Activated T-helper 2 cell treated with anti-CD3 and anti-CD28 coated beads, Interferon-gamma antibody, Interleukin-2, Interleukin-4, amounts not matched to agents 10 μg/mL and 5 μg/mL and 100 μg/mL, durations not matched to agents 14 hours and 24 hours and 36 hours (primary cell): ENCODE results near the gene SH3D19. TPM values are rescaled to one million over a fixed set of nuclear protein-coding genes. Genes with fewer than 3 reads are reported as not detected.

ENCODE experiments used
- DNase-seq: peaks from one replicate; pipeline ENCODE4 v3.0.0; 2021; ENCODE audit warnings: low spot score
- H3K27ac Mint-ChIP-seq: one replicate; pipeline ENCODE4 v1.8.0; 2021; ENCODE audit warnings: mixed read lengths
- H3K27me3 Mint-ChIP-seq: one replicate; pipeline ENCODE4 v1.8.0; 2021; ENCODE audit warnings: low read depth, mixed read lengths
- H3K36me3 Mint-ChIP-seq: one replicate; pipeline ENCODE4 v1.8.0; 2021; ENCODE audit warnings: low read depth, mixed read lengths
- H3K4me1 Mint-ChIP-seq: one replicate; pipeline ENCODE4 v1.8.0; 2021; ENCODE audit warnings: low read depth, mixed read lengths
- H3K4me3 Mint-ChIP-seq: one replicate; pipeline ENCODE4 v1.8.0; 2021; ENCODE audit warnings: low read depth, mild to moderate bottlenecking, moderate library complexity, mixed read lengths
- H3K9me3 Mint-ChIP-seq: one replicate; pipeline ENCODE4 v1.8.0; 2021; ENCODE audit warnings: mixed read lengths
- intact Hi-C: fragments of 100-400 bp; cut with micrococcal nuclease; formaldehyde crosslinking; loops from one replicate; pipeline ENCODE4 v1.15.1; 2023
- total RNA-seq: library from RNA; stranded (reverse); gene quantifications from 2 replicates; pipeline ENCODE4 v1.2.3, GENCODE V29; 2022

Gene SH3D19
- not detected in 2 replicates for total RNA-seq

DNA sequence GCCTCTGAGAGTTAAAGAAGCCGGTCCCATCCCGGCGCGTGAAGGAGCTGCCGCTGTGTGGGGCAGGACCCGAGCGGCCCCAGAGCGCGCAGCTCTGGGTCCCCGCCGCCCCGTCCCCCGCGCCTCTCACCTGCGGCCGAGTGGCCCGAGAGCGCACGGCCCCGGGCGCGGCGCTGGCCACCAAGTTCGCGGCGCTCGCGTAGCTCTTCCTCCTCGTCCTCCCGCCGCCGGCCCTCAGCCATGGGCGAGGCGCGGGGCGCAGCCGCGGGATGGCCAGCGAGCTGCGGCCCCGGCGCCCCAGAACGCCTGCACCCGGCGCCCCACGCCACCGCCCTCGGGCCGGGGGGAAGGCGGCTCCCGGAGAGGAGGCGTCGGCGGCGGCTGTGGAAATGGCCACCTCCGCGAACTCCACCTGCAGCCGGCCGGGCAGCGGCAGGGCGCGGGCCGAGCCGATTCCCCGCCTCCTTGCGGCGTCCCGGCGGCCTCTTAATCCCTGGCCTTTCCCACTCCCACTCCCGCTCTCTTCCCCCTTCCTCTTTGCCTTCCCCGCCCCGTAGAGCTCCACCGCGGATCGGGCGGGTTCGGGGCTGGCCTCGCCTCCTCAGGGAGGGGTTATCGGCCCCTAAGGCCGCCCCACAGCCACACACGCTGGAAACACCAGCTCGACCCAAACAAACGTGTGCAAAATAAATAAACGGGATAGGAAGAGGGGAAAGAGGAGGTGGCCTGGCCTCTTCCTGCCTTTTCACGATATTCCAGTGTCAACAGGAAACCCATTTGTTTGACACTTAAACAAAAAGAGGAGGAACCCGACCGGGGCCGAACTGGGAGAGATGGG is at the start of gene SH3D19:
TSS of gene SH3D19 (minus strand) at position 495 of the 838 bp plus-strand sequence. CDS start at position 242, 253 bp downstream.
- Mint-ChIP-seq H3K36me3 (no peaks in the 10 kb centered on the region), H3K4me1 (peaks cover 2% of the 10 kb centered on the region), H3K4me3 (peak within 1 kb of the TSS; percentile 69), H3K9me3 (no peaks in the 10 kb centered on the region), H3K27ac (no peak within 1 kb of the TSS), H3K27me3 (peaks cover 59% of the 10 kb centered on the region)
- intact Hi-C loops, result no loop called here
- DNase-seq, result no peak

GRCh38 chr4:151362404-151363164 is 37.2 kb upstream of the SH3D19 start:
- Mint-ChIP-seq H3K4me1 (no peaks in the 10 kb centered on the region), H3K27ac (no peak overlapping the region), H3K36me3 (no peaks in the 10 kb centered on the region), H3K4me3 (no peak overlapping the region), H3K9me3 (no peaks in the 10 kb centered on the region), H3K27me3 (peaks cover 14% of the 10 kb centered on the region)
- intact Hi-C loops, result loop anchor here (1.0 to 10.0 kb wide), 2 partner anchors 88 to 245 kb away; partner anchors contain the start of gene PRSS48
- peak; percentile 66 for DNase-seq

DNA sequence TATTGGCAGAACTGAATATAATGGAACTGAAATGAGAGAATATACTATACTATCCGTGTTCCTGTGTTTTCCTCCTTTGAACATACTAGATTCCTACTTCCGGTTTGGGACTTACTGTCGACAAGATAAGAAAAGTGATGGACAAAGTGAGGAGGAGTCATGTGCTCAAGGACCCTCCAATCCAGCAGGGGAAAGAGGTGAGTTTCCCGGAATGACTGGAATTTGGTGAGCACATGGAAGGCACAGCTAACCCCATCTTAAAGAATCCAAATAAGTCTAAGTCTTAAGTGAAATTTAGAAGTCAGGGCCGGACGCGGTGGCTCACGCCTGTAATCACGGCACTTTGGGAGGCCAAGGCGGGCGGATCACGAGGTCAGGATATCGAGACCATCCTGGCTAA is 36.6 kb upstream of the SH3D19 start:
- no peak overlapping the region for H3K27ac Mint-ChIP-seq
- H3K36me3 Mint-ChIP-seq, result no peaks in the 10 kb centered on the region
- no peaks in the 10 kb centered on the region for H3K4me1 Mint-ChIP-seq
- no peaks in the 10 kb centered on the region for H3K9me3 Mint-ChIP-seq
- H3K4me3 Mint-ChIP-seq, result no peak overlapping the region
- intact Hi-C loops, result loop anchor here (1.0 to 10.0 kb wide), 2 partner anchors 87 to 245 kb away; partner anchors contain the start of gene PRSS48
- H3K27me3 Mint-ChIP-seq, result peaks cover 14% of the 10 kb centered on the region
- DNase-seq, result no peak

DNA sequence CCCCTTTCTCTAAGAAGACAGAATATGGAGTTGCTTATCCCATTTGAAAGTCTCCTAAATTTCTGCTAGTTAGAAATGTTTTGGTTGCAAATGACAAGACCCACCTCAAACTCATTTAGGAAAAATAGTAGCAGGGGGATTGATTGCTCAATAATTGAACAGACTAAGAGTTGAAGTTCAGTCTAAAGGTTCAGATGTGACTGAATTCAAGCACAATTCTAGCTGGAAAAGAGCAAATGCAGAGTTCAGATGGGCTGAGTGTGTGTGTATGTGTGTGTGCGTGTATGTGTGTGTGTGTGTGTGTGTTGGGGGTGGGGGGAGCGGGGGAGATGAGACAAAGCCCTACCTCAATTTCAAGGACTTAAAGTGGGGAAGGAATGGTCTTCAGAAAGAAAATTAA is 35.7 kb upstream of the SH3D19 start:
- intact Hi-C loops, result loop anchor here (10.0 kb wide), 1 partner anchor 86 kb away; the partner anchor contains the start of gene PRSS48
- Mint-ChIP-seq H3K27ac (no peak overlapping the region), H3K4me3 (no peak overlapping the region), H3K9me3 (no peaks in the 10 kb centered on the region), H3K36me3 (no peaks in the 10 kb centered on the region), H3K27me3 (peaks cover 13% of the 10 kb centered on the region), H3K4me1 (no peaks in the 10 kb centered on the region)
- DNase-seq, result no peak

- no peak overlapping the region for H3K27ac Mint-ChIP-seq
- H3K4me1 Mint-ChIP-seq, result no peaks in the 10 kb centered on the region
- H3K9me3 Mint-ChIP-seq, result no peaks in the 10 kb centered on the region
- peaks cover 12% of the 10 kb centered on the region for H3K27me3 Mint-ChIP-seq
- no peak overlapping the region for H3K4me3 Mint-ChIP-seq
- intact Hi-C loops, result no loop called here
- DNase-seq, result no peak
- no peaks in the 10 kb centered on the region for H3K36me3 Mint-ChIP-seq
Observed at GRCh38 chr4:151359576-151359975, 34.2 kb upstream of the SH3D19 start.

DNA sequence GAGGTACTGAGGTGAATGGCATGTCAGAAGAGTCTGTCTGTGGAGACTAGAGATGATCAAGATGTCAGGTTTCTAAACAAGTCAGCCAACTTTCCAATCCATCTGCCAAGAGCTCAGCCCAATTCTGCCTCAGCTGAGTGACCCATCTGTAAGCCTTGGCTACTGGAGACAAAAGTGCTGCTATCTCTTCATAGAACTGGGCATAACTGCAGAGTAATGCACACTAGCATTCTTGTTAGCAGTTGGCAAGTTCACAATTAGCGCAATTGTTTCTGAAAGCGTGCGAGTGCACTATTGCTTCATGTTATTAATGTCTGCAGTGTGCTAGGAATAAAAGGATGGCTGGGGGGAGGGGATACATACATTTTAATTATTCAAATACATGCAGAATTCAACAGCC is 32.9 kb upstream of the SH3D19 start:
- H3K9me3 Mint-ChIP-seq, result no peaks in the 10 kb centered on the region
- H3K36me3 Mint-ChIP-seq, result no peaks in the 10 kb centered on the region
- H3K27me3 Mint-ChIP-seq, result peaks cover 12% of the 10 kb centered on the region
- intact Hi-C loops, result no loop called here
- no peaks in the 10 kb centered on the region for H3K4me1 Mint-ChIP-seq
- H3K27ac Mint-ChIP-seq, result no peak overlapping the region
- DNase-seq, result no peak
- no peak overlapping the region for H3K4me3 Mint-ChIP-seq

DNA sequence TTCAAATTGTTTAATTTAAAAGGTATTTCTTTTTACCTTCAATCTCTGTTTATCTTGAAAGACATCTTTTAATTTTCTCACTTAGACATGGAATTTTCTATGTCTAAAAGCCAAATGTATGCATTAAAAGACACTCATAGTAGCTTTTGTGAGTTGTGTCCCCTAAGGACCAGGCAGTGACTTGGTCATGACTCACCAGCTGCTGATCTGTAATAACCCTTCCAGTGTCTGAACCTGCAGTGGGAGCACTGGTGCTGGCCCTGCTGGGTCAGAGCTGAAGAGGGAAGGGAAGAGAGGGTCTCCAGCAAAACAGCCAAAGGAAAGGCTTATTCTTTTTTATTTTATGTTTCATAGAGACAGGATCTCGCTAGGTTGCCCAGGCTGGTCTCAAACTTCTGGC is 31.1 kb upstream of the SH3D19 start:
- H3K9me3 Mint-ChIP-seq, result no peaks in the 10 kb centered on the region
- H3K27me3 Mint-ChIP-seq, result peaks cover 12% of the 10 kb centered on the region
- H3K27ac Mint-ChIP-seq, result no peak overlapping the region
- H3K4me3 Mint-ChIP-seq, result no peak overlapping the region
- H3K4me1 Mint-ChIP-seq, result no peaks in the 10 kb centered on the region
- DNase-seq, result no peak
- intact Hi-C loops, result no loop called here
- no peaks in the 10 kb centered on the region for H3K36me3 Mint-ChIP-seq

- intact Hi-C loops, result no loop called here
- Mint-ChIP-seq H3K4me3 (no peak overlapping the region), H3K36me3 (no peaks in the 10 kb centered on the region), H3K4me1 (no peaks in the 10 kb centered on the region), H3K27ac (no peak overlapping the region), H3K9me3 (no peaks in the 10 kb centered on the region), H3K27me3 (peaks cover 11% of the 10 kb centered on the region)
- no peak for DNase-seq
Observed at GRCh38 chr4:151355155-151355554, 29.8 kb upstream of the SH3D19 start.

DNA sequence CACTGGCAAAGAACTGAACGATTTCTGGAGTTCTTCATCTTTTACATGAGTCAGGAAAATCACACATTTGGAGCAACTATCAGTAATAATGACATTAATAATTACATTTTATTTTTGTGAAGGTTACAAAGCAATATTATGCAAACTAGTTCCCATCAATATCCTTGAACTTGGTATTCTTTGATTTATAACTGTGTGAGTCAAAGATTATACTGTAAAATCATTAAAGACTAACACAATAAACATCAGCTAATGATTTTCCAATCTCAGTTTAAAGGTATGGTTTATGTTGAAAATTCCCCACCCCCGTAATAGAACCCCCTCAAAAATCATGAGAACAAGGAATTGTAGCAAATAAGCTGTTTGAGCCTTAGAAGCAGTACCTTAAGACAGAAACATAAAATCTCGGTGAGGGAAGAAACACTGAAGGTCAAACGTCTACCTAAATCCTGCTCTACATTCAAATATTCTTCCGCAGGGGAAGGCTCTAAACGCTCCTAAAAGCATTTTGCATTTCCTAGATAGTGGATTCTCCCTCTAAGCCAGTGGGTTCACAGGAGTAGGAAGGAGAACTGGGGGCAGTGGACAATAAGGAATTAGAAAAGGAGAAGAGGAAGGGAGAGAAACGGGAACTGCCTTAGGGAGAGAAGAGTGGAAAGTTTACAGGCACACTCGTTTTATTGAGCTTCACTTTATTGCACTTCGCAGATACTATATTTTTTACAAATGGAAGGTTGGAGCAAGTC is 22.3 kb upstream of the SH3D19 start:
- no peaks in the 10 kb centered on the region for H3K4me1 Mint-ChIP-seq
- no peaks in the 10 kb centered on the region for H3K27me3 Mint-ChIP-seq
- no peak overlapping the region for H3K4me3 Mint-ChIP-seq
- intact Hi-C loops, result no loop called here
- no peaks in the 10 kb centered on the region for H3K9me3 Mint-ChIP-seq
- H3K36me3 Mint-ChIP-seq, result no peaks in the 10 kb centered on the region
- H3K27ac Mint-ChIP-seq, result no peak overlapping the region
- DNase-seq, result no peak

- no peaks in the 10 kb centered on the region for H3K9me3 Mint-ChIP-seq
- H3K4me1 Mint-ChIP-seq, result no peaks in the 10 kb centered on the region
- intact Hi-C loops, result no loop called here
- DNase-seq, result no peak
- no peaks in the 10 kb centered on the region for H3K27me3 Mint-ChIP-seq
- no peak overlapping the region for H3K4me3 Mint-ChIP-seq
- no peaks in the 10 kb centered on the region for H3K36me3 Mint-ChIP-seq
- H3K27ac Mint-ChIP-seq, result no peak overlapping the region
Observed at GRCh38 chr4:151344948-151345347, 19.5 kb upstream of the SH3D19 start.

DNA sequence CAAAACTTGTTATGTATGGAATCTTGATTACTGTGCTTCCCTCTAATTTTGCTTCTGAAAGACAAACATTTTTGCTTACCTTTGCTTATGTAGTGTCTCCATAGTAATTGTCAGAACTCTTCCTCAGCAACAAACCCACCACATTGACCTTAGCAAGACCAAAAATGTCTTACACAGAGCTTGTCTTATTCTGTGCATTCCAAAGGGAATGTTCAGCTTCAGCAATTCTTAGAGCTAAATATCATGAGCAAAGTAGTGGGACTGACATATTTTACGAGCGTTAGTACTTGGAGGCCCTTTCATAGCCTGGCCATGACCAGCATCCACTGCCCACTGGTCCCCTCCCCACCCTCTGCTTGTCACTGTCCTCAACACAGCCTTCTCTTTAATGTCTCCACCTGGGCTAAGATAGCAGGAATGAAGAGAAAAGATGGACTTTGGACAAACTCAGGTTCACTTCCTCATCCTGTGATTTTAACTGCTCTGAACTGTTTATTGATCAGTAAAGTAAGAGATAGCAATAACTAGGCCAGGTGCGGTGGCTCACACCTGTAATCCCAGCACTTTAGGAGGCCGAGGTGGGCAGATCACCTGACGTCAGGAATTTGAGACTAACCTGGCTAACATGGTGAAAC is 15.5 kb upstream of the SH3D19 start:
- Mint-ChIP-seq H3K4me1 (no peaks in the 10 kb centered on the region), H3K27me3 (peaks cover 1% of the 10 kb centered on the region), H3K4me3 (no peak overlapping the region), H3K27ac (no peak overlapping the region), H3K36me3 (no peaks in the 10 kb centered on the region), H3K9me3 (no peaks in the 10 kb centered on the region)
- intact Hi-C loops, result no loop called here
- no peak for DNase-seq

- Mint-ChIP-seq H3K4me1 (no peaks in the 10 kb centered on the region), H3K9me3 (no peaks in the 10 kb centered on the region), H3K36me3 (no peaks in the 10 kb centered on the region), H3K27ac (no peak overlapping the region), H3K27me3 (peaks cover 1% of the 10 kb centered on the region), H3K4me3 (no peak overlapping the region)
- DNase-seq, result no peak
- intact Hi-C loops, result no loop called here
Observed at GRCh38 chr4:151339467-151339866, 14.1 kb upstream of the SH3D19 start.
